AG10803 (cell line): ENCODE results near the gene RFX7.
"Not testable (repeated sequence)": the region's sequence is repeated elsewhere in the genome, so short reads cannot be mapped to it uniquely, and the experiment has no call there.

ENCODE experiments used
- DNase-seq: peaks from one replicate; pipeline ENCODE4 v3.0.0; 2010; ENCODE audit warnings: low read depth
- H3K4me3 ChIP-seq: 2 replicates; pipeline ENCODE4 v1.5.1; 2011; ENCODE audit warnings: mild to moderate bottlenecking, low read length, control low read depth
- TF ChIP-seq, protein P1 (sequence below): conservative IDR thresholded peaks from 2 replicates; pipeline ENCODE4 v1.5.1; 2011; ENCODE audit warnings: mild to moderate bottlenecking, low read length, control low read depth, inconsistent platforms

The RFX7 gene

DNA sequence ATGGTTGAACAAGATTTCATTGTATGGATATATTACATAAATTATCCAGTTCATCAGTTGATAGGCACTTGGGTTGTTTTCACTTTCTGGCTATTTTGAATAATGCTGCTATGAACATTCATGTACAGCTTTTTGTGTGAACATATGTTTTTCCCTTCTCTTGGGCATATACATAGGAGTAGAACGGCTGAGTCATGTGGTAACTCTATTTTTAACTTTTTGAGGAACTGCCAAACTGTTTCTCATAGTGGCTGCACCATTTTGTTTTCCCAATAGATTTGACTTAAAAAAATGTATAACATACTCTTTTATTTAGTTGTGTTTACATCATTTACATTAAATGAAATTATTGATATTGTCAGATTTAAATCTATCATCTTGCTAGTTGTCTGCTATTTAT is 28.8 kb upstream of the RFX7 start:
- TF ChIP-seq, protein P1, sequence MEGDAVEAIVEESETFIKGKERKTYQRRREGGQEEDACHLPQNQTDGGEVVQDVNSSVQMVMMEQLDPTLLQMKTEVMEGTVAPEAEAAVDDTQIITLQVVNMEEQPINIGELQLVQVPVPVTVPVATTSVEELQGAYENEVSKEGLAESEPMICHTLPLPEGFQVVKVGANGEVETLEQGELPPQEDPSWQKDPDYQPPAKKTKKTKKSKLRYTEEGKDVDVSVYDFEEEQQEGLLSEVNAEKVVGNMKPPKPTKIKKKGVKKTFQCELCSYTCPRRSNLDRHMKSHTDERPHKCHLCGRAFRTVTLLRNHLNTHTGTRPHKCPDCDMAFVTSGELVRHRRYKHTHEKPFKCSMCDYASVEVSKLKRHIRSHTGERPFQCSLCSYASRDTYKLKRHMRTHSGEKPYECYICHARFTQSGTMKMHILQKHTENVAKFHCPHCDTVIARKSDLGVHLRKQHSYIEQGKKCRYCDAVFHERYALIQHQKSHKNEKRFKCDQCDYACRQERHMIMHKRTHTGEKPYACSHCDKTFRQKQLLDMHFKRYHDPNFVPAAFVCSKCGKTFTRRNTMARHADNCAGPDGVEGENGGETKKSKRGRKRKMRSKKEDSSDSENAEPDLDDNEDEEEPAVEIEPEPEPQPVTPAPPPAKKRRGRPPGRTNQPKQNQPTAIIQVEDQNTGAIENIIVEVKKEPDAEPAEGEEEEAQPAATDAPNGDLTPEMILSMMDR = no peak
- H3K4me3 ChIP-seq = no peak overlapping the region
- no peak for DNase-seq

DNA sequence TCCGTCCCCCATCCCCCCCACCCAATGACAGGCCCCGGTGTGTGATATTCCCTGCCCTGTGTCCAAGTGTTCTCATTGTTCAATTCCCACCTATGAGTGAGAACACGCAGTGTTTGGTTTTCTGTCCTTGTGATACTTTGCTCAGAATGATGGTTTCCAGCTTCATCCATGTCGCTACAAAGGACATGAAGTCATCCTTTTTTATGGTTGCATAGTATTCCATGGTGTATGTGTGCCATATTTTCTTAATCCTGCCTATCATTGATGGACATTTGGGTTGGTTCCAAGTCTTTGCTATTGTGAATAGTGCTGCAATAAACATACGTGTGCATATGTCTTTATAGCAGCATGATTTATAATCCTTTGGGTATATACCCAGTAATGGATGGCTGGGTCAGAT is 22.8 kb upstream of the RFX7 start:
- not testable (repeated sequence) for DNase-seq, H3K4me3 ChIP-seq

DNA sequence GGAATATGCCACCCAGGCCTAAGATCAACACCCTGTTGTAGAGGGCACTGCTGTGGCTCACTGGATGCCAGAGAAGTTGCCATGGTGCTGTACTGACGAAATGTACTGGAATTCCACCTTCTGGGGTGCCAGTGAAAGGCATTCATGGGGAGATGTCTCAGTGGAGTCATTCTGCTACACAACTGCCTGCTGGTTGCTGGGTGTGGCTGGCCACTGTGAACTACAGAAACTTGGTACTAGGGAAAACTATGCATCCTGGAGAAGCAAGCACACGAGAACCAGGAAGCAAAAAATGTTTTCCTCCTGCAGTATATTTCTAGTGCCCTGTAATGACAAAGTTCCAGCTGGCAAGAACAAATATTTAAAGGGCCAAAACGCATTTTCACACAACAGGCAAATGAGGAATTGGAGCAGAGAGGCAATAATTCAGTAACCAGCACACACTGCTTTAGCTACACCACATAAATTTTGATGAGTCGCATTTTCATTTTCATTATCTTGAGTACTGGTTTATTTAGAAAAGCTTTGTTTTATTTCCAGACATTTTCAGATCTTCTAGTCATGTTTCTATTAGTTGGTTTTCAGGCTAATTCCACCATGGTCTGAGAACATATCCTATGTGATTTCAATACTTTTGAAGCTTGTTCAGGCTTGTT is 18.3 kb upstream of the RFX7 start:
- DNase-seq = no peak
- H3K4me3 ChIP-seq = no peak overlapping the region
- TF ChIP-seq, protein P1 = no peak

DNA sequence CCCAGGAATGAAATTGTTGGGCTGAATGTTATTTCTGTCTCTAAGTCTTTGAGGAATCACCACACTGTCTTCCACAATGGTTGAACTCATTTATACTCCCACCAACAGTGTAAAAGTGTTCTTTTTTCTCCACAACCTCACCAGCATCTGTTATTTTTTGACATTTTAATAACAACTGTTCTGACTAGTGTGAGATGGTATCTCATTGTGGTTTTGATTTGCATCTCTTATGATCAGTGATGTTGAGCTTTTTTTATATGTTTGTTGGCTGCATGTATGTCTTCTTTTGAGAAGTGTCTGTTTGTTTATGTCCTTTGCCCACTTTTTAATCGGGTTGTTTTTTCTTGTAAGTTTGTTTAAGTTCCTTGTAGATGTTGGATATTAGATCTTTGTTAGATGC is 13.6 kb upstream of the RFX7 start:
- DNase-seq, H3K4me3 ChIP-seq: not testable (repeated sequence)

DNA sequence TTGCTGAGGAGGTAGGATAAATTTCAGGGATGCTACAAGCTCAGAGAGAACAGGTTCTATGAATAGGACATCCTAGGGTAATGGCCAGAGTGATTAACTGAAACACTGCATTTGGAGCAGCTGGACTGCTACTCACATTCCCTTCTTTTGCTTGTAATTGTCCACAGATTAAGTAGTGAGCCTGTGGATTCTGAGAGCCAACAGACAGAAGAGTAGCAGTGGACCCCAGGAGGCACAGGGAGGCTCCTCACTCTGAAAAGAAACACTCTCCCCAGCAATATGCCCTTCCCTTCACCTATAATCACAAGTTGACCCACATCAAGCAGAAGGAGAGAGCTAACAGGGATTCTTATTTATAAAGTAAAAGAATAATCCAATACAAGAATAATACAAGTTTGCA is 10.6 kb upstream of the RFX7 start:
- no peak for DNase-seq
- no peak overlapping the region for H3K4me3 ChIP-seq
- TF ChIP-seq, protein P1 = no peak

GRCh38 chr15:56252386-56252785 is 8.7 kb upstream of the RFX7 start:
- peak; percentile 17 for DNase-seq
- no peak overlapping the region for H3K4me3 ChIP-seq
- TF ChIP-seq, protein P1 = no peak

- H3K4me3 ChIP-seq = no peak overlapping the region
- no peak for DNase-seq
- TF ChIP-seq, protein P1 = no peak
Observed at GRCh38 chr15:56251315-56252095, 7.8 kb upstream of the RFX7 start.

DNA sequence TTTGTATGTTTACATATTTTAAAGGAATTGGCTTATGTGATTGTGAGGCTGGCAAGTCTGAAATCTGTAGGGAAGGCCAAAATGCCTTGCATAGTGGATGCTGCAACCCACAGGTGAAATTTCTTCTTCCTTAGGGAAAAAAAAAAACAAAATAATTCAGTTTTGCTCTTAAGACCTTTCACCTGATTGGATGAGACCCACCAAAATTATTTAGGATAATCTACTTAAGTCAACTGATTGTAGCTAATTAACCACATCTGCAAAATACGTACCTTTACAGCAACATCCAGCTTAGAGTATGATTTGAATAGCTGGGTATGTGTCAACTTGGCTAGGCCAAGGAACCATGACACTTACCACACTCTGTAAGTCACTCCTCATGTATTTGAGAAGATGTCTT is 6.9 kb upstream of the RFX7 start:
- TF ChIP-seq, protein P1 = no peak
- no peak overlapping the region for H3K4me3 ChIP-seq
- DNase-seq = no peak
